HG03064 (cell line): ENCODE results near the gene DNAH9.

Source experiments
- ATAC-seq: cut with Tn5 transposase; IDR thresholded peaks from one replicate; pipeline ENCODE4 v1.9.1; 2021; ENCODE audit warnings: low read depth; ENCODE audit not compliant: unreplicated experiment

The DNAH9 gene, protein sequence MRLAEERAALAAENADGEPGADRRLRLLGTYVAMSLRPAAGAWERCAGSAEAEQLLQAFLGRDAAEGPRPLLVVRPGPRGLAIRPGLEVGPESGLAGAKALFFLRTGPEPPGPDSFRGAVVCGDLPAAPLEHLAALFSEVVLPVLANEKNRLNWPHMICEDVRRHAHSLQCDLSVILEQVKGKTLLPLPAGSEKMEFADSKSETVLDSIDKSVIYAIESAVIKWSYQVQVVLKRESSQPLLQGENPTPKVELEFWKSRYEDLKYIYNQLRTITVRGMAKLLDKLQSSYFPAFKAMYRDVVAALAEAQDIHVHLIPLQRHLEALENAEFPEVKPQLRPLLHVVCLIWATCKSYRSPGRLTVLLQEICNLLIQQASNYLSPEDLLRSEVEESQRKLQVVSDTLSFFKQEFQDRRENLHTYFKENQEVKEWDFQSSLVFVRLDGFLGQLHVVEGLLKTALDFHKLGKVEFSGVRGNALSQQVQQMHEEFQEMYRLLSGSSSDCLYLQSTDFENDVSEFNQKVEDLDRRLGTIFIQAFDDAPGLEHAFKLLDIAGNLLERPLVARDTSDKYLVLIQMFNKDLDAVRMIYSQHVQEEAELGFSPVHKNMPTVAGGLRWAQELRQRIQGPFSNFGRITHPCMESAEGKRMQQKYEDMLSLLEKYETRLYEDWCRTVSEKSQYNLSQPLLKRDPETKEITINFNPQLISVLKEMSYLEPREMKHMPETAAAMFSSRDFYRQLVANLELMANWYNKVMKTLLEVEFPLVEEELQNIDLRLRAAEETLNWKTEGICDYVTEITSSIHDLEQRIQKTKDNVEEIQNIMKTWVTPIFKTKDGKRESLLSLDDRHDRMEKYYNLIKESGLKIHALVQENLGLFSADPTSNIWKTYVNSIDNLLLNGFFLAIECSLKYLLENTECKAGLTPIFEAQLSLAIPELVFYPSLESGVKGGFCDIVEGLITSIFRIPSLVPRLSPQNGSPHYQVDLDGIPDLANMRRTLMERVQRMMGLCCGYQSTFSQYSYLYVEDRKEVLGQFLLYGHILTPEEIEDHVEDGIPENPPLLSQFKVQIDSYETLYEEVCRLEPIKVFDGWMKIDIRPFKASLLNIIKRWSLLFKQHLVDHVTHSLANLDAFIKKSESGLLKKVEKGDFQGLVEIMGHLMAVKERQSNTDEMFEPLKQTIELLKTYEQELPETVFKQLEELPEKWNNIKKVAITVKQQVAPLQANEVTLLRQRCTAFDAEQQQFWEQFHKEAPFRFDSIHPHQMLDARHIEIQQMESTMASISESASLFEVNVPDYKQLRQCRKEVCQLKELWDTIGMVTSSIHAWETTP (N-terminal part only)

DNA sequence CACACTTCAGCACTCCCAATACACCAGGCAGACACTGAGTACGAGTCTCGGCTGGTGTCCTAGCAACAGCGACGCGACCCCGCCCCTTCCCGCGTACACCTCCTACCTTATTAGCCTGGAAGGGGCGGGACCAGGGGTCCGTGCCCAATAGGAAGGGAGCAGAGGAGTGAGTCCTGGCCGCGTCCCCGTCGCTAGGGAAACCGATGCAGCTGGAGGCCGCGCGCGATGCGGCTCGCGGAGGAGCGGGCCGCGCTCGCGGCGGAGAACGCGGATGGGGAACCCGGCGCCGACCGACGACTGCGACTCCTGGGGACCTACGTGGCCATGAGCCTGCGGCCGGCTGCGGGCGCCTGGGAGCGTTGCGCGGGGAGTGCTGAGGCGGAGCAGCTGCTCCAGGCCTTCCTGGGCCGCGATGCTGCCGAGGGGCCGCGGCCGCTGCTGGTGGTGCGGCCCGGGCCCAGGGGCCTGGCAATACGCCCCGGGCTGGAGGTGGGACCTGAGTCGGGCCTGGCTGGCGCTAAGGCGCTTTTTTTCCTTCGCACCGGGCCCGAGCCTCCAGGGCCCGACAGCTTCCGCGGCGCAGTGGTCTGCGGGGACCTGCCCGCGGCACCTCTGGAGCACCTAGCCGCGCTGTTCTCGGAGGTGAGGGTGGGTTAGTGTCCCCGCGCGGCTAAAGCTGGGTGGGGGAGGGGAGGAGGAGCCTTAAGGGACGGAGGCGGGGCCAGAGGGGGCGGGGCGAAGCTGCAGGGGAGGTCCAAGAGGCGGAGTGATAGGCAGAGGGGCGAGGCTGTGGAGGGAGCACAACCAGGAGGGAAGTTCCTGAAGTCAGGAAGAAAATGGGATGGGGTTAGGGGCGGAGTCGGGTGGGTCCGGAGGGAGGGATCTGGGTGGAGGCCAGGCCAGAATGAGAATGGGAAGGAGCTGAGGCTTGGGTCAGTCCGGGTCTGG is at the start of gene DNAH9:
TSS of gene DNAH9 (plus strand) at position 197 of the 948 bp plus-strand sequence. CDS start at position 226, 29 bp downstream.
- ATAC-seq = no peak

DNA sequence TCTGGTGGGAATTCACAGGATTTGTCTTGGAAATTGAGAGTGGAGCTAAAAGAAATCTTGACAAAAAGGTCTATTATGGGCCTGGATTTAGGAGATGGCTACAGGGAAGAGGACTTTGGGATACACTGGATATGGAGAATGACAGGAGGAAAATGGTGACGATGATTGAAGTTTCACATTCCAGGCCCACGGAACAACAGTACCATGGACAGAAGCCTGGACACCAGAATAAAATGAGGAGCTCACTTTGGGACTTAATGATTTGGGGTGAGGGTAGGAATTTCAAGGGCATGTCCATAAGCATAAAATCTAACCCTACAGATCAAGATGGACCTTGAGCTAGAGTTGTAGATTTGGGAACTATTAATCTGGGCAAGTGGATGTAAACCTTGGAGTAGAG is 47.8 kb upstream of the DNAH9 start:
- ATAC-seq = no peak

DNA sequence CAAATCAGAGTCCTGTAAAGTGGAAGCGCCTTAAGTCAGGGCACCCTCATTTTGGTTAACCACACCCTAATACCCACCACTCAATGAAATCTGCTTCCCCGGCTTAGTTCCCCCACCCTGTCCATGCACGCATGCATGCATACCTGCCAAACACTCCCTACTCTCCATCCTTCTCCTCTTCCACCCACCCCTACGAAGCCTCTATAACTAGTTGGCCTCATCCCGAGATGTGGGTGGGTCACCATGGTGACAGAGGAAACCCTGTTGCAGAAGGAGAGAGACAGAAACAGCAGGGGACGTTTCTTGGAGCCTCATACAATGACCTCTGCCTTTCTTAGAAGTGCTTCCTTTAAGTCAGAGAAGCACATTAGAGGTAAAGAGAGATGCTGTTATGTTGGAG is 46.8 kb upstream of the DNAH9 start:
- ATAC-seq = no peak

DNA sequence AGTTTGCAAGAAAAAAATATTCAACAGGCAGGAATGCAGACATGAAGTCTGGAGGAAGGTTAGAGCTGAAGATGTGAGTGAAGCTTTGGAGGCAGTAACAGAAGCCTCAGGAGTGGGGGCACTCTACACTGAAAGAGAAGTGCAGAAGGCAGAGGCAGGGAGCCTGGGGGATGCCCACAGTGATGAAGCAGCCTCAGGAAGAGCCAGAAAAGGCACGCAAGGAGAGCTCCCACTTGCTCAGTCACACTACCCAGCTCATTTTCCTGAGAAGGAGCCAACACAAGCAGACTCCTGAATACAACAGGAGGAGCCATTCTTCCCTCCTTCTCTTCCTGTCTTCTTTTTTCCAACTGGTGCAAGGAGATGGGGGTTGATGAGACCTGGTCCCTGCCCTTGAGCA is 45.1 kb upstream of the DNAH9 start:
- ATAC-seq = no peak

DNA sequence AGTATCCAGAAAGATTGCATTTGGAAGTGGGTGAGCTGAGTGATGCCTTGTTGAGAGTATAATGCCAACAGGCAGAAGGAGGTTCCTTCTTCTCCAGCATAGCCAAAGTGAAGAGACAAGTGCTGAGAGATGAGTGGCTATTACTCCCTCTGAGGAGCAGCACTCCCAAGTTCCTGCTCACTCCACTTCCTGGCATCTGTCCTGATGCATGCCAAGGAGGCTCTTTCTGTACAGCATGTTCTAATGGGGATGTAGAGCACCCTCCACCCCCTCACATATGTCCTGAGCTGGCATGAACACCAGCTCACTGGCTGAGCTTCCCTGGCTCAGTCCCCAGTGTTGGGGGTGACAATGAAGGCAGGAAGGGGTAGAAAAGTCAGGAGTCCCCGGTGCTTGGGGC is 44.2 kb upstream of the DNAH9 start:
- ATAC-seq = no peak

DNA sequence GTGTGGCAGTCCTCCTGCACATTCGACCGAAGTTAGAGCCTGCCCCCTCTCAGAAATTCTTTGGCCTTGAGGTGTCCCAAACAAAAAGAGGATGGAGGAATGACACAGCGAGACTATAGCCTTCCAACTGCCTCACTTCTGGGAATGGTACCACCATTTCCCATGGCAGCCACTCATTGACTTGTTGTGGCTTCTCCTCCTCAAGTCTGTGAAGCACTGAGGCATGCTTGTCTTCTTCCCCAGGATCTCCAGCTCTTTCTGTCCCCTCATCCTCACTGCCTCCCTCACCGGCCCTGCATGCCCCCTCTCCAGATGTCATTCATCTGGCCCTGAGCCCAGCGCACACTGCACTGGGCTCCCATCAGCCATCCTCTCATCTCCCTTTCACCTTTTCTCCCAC is 43.7 kb upstream of the DNAH9 start:
- no peak for ATAC-seq

DNA sequence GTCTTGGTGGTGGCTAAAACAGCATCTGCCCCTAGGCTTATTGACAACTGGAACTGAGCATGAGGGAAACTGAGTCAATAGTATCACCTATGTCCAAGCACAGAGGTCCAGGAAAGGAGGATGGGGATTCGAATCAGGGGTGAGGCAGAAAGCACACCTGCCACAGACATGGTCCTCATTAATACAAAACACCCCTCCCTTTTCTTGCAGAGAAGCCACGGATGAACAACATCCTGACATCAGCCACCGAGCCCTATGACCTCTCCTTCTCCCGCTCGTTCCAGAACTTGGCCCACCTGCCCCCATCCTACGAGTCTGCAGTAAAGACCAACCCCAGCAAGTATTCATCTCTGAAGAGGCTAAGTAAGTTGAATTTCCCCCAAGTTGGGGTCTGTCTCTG is 42.7 kb upstream of the DNAH9 start:
- no peak for ATAC-seq

DNA sequence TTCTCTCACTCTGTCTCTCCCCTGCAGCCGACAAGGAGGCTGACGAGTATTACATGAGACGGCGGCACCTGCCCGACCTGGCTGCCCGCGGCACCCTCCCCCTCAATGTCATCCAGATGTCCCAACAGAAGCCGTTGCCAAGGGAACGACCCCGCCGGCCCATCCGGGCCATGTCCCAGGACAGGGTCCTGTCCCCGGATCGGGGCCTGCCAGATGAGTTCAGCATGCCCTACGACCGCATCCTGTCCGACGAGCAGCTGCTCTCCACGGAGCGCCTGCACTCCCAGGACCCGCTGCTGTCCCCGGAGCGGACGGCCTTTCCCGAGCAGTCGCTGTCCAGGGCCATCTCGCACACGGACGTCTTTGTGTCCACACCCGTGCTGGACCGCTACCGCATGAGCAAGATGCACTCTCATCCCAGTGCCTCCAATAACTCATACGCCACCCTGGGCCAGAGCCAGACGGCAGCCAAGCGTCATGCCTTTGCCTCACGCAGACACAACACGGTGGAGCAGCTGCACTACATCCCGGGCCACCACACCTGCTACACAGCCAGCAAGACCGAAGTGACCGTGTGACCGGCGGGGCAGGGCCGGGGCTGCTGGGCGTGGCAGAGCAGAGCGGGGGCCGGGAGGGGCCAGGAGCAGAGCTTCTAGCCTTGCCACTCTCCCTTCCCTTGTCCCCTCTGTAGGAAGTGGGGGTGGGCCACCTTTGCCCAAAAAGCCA is 40.4 kb upstream of the DNAH9 start:
- no peak for ATAC-seq

DNA sequence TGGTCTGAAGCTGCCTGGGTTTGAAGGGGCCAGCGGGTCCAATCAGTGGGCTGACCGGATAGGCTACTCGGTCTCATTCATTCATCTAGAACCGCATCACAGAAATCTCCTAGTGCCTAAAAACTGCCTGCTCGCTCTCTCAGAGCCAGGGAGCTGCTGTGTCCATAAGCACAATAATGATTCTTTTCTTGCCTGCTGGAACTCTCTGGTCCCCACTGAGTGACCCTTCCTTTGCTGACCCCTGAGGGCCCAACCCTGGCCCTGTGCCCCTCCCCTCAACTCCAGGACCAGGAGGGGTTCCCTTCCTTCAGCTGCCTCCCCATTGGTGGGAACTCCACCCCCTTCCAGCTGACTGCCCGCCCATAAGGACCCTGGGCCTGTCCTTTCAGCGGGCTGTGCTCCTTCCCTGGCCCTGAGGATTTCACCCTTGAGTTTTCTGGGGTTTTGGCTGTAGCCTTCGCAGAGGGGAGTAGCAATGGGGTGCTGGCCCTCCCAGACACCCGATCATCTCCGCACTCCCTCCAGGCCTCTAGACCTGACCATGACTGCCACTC is 39.5 kb upstream of the DNAH9 start:
- no peak for ATAC-seq

DNA sequence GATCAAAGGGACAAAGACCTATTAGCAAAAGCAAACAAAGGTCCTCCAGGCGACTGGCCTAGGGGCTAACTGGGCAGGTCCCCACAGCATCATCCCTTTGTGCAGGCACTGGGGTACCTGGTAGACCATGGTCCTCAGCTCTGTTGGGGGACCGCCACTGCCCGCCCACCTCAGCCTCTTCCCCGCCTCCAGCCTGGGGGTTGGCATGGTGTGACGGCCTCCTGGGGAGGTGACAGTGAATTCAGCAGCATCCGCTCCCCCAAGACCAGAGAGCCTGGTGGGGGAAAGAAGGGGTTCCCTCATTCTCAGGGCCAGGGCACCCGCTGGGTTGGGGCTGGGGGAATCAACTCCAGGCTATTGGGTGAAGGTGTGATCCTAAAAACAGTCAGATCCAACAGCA is 38.7 kb upstream of the DNAH9 start:
- no peak for ATAC-seq

DNA sequence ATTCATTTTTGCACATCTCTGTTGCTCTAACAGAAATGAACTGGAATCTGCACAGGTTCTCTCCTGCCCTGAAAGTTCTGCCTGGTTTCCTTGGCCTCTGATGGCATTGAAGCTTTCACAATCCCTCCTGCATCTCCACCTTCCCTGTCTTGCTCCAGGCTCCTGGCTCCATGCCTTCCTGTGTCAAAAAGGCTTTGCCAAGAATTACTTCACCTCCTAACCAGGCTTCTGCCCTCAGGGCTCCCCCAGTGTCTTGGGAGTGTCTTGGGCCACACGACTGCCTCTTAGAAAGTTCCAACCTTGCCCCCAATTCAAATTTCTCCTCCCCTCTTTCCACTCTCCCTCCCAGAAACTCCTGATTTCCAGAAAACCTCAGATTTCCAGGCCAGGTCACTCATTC is 37.0 kb upstream of the DNAH9 start:
- ATAC-seq = no peak

DNA sequence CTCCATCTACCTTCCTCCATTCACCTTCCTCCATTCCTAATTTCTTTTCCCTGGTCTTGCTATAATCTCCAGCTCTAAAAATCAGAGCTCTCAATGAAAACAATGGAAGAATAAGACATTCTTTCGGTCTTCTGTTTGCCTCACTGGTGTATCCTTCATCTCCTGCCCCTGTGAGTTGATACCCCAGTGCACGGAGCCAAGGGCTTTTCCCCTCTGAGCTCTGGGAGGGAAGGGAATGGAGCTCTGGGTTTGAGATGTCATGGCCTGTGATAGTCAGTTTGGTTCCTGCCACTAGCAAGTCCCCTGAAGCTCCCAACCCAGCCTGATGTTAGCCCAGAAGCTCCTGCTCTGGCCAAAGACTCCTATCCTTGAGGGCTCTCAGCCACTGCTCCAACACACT is 36.6 kb upstream of the DNAH9 start:
- no peak for ATAC-seq

DNA sequence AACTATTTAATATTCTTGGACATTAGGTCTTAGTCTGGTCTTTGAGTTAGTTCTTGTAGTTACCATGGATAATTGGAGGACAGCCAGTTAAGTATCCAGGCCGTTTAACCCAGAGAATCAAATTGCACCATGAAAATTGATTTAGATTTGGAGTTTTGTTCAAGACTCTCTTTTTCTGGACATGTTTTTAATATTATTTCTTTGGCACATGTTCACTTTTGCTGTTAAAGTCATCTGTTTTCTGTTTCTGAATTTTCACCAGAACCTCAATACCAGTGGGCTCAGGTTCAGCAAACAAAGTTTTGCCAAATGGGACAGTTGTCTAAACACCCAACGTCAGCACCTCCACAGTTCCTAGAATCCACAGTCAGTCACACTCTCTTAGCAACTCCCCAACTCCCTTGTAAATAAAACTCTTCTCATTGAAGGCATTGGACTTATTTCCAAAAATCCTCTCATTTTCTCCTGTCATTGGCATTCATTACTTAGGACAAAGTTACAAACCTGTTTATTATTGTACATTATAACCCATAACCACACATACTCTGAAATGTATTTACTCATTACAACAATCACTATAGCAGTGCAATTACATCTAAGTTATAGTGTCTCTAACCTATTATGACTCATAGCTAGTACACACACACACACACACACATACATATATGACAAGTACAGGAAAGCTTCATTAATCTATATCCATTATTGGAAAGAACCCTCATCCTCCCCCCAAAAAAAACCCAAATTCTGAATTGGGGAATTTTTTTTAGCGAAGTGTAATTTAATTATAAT is 33.5 kb upstream of the DNAH9 start:
- ATAC-seq = no peak

DNA sequence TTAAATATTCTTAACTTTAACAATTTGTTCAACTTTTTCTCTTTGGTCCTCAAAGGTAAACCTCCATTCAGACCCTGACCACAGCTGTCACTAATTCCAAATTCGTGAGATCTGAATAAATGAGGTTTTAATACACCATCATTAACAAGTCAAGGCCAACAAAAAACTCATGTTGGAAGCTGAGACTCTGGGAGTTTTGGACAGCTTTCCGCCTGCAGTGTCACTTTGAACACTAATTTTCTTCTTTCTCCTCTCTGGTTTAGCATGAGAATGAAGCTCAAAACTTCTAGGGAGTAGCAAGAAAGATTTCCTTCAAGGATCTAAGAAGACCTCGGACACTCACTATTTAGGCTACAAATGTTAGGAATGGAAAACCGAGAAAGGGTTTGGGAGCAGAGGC is 32.7 kb upstream of the DNAH9 start:
- ATAC-seq = no peak

DNA sequence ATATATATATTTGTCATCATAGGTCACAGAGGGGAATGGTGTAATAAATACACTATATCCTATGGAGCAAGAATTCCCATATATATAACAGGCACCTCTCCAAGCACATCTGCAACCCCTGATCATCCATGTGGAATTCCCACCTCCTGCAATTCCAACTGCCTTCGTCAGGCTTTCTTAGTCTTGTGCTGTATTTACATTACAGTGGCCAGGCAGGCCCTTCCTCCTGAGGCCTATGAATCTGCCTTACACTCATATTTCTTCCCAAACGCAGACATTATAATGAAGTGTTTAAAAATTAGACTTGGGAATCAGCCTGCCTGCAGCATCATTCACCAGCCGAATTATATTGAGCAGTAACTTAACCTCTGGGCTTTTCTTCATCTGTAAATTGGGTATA is 19.3 kb upstream of the DNAH9 start:
- no peak for ATAC-seq

DNA sequence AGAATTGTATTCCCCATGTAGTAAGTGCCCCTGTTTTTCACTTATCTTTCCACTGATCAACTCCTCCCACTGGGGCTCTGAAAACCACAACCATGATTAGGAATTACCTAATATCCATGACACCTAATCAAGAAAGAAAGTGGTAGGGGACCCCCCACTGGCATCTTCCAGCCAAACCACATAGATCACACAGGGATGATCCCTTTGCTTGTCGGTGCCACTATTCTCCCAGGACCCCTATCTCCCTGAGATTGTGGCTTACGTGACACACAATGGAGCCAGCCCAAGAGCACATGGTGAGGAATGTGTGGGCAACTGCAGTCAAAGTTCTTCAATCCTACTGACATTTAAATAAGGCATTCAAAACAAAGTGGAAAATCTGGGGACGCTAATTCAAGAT is 17.6 kb upstream of the DNAH9 start:
- no peak for ATAC-seq

DNA sequence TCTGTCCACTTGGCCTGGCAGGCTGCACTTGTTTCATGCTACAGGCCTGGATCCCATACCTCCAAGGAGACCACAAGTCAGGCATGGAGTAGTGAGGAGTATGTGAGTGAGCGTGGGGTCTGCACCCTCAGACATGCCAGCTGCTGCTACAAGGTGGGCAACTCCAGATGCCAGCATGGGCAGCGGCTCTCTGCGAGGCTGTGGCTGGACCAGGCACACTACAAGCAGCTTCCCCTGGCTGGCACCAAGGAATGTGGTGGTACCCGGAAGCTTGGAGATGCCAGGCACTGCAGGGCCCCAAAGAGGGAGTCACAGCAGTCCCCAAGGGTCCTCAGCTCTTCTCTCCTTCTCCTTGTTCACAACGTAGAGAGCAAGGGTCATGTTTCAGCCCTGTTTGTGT is 16.1 kb upstream of the DNAH9 start:
- ATAC-seq = no peak
